ENCODE measurements around the gene FNDC3B.
A peak's percentile ranks its signal among the peaks of the same experiment; 100 is the strongest.

FNDC3B gene

DNA sequence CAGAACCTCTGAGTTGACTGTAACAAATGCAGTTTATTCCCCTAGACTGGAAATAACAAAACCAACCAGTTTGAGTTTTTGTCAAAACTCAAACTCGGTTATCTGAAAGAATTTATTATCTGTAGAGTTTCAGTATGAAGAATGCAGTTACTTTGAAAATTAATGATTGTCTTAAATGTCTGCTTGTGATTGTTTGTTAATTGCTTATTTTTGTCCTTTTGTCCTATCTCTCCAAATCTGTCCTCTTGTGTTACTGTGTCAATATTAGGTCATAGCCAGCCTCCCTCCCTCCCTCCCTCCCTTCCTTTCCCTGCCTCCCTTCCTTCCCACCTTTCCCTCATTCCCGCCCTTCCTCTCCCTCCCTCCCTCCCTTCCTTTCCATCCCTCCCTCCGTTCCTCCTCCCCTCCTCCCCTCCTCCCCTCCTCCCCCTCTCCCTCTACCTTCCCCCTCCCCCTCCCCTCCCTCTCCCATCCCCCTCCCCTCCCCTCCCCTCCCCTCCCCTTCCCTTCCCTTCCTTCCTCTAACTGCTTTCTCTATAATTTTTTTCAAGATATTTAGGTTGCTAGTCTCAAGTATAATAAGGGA lies 153.5 kb downstream of the FNDC3B start:
- Histone ChIP-seq H3K9me3 (ENCODE audit: control insufficient read depth, insufficient read depth, low read depth, low read length) (no peaks in the 10 kb centered on the region), H3K4me1 (ENCODE audit: control insufficient read depth, insufficient read depth, low read length) (0 out of 2 replicates have a peak, but pooled peaks cover 4% of the 10 kb centered on the region), H3K27ac (ENCODE audit: extremely low read depth, low read depth, low read length) (no peak overlapping the region), H3K36me3 (ENCODE audit: control insufficient read depth in 2 of 2, insufficient read depth in 1 of 2, low read length in 2 of 2) (no peaks in the 10 kb centered on the region), H3K4me3 (ENCODE audit: low read depth, low read length) (no peak overlapping the region)
- ChIA-PET CTCF (no interaction called here), POLR2A (no interaction called here)
- TF ChIP-seq, protein P1, sequence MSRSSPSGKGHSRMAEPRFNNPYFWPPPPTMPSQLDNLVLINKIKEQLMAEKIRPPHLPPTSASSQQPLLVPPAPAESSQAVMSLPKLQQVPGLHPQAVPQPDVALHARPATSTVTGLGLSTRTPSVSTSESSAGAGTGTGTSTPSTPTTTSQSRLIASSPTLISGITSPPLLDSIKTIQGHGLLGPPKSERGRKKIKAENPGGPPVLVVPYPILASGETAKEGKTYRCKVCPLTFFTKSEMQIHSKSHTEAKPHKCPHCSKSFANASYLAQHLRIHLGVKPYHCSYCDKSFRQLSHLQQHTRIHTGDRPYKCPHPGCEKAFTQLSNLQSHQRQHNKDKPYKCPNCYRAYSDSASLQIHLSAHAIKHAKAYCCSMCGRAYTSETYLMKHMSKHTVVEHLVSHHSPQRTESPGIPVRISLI (tag by site-specific recombination; IDR thresholded peaks at IDR 0.05) = no peak
- TF ChIP-seq SP7 (tag by site-specific recombination; IDR thresholded peaks at IDR 0.05) (peak; percentile 29; the same call in 1 of the 2 replicates), FEZF1 (tag by site-specific recombination; IDR thresholded peaks at IDR 0.05) (peak; percentile 63), WT1 (tag by site-specific recombination; IDR thresholded peaks at IDR 0.05) (peak; percentile 95), ZNF239 (tag by site-specific recombination; IDR thresholded peaks at IDR 0.05) (no peak), ZNF843 (tag by site-specific recombination; IDR thresholded peaks at IDR 0.05) (peak; percentile 72), ZNF629 (tag by site-specific recombination; IDR thresholded peaks at IDR 0.05) (peak; percentile 74), ZSCAN23 (tag by site-specific recombination; IDR thresholded peaks at IDR 0.05) (no peak), KLF8 (tag by site-specific recombination; IDR thresholded peaks at IDR 0.05) (0 out of 2 replicates have a peak, but pooled peaks have one; percentile 20), ZNF654 (tag by site-specific recombination; IDR thresholded peaks at IDR 0.05; ENCODE audit: low read depth) (no peak), ZNF658 (tag by site-specific recombination; IDR thresholded peaks at IDR 0.05) (no peak), ZNF76 (tag by site-specific recombination; IDR thresholded peaks at IDR 0.05; ENCODE audit: borderline replicate concordance, low read depth) (no peak), ZBTB20 (tag by site-specific recombination; IDR thresholded peaks at IDR 0.05) (no peak)
- TF ChIP-seq, protein P2, sequence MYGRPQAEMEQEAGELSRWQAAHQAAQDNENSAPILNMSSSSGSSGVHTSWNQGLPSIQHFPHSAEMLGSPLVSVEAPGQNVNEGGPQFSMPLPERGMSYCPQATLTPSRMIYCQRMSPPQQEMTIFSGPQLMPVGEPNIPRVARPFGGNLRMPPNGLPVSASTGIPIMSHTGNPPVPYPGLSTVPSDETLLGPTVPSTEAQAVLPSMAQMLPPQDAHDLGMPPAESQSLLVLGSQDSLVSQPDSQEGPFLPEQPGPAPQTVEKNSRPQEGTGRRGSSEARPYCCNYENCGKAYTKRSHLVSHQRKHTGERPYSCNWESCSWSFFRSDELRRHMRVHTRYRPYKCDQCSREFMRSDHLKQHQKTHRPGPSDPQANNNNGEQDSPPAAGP (tag by site-specific recombination; IDR thresholded peaks at IDR 0.05) = peak; percentile 90
- TF ChIP-seq, protein P3, sequence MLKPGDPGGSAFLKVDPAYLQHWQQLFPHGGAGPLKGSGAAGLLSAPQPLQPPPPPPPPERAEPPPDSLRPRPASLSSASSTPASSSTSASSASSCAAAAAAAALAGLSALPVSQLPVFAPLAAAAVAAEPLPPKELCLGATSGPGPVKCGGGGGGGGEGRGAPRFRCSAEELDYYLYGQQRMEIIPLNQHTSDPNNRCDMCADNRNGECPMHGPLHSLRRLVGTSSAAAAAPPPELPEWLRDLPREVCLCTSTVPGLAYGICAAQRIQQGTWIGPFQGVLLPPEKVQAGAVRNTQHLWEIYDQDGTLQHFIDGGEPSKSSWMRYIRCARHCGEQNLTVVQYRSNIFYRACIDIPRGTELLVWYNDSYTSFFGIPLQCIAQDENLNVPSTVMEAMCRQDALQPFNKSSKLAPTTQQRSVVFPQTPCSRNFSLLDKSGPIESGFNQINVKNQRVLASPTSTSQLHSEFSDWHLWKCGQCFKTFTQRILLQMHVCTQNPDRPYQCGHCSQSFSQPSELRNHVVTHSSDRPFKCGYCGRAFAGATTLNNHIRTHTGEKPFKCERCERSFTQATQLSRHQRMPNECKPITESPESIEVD (tag by site-specific recombination; IDR thresholded peaks at IDR 0.05) = peak; percentile 96
- TF ChIP-seq, protein P4, sequence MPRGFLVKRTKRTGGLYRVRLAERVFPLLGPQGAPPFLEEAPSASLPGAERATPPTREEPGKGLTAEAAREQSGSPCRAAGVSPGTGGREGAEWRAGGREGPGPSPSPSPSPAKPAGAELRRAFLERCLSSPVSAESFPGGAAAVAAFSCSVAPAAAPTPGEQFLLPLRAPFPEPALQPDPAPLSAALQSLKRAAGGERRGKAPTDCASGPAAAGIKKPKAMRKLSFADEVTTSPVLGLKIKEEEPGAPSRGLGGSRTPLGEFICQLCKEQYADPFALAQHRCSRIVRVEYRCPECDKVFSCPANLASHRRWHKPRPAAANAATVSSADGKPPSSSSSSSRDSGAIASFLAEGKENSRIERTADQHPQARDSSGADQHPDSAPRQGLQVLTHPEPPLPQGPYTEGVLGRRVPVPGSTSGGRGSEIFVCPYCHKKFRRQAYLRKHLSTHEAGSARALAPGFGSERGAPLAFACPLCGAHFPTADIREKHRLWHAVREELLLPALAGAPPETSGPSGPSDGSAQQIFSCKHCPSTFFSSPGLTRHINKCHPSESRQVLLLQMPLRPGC (tag by site-specific recombination; IDR thresholded peaks at IDR 0.05) = peak; percentile 79; the same call in 1 of the 2 replicates
- TF ChIP-seq, protein P5, sequence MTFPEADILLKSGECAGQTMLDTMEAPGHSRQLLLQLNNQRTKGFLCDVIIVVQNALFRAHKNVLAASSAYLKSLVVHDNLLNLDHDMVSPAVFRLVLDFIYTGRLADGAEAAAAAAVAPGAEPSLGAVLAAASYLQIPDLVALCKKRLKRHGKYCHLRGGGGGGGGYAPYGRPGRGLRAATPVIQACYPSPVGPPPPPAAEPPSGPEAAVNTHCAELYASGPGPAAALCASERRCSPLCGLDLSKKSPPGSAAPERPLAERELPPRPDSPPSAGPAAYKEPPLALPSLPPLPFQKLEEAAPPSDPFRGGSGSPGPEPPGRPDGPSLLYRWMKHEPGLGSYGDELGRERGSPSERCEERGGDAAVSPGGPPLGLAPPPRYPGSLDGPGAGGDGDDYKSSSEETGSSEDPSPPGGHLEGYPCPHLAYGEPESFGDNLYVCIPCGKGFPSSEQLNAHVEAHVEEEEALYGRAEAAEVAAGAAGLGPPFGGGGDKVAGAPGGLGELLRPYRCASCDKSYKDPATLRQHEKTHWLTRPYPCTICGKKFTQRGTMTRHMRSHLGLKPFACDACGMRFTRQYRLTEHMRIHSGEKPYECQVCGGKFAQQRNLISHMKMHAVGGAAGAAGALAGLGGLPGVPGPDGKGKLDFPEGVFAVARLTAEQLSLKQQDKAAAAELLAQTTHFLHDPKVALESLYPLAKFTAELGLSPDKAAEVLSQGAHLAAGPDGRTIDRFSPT (tag by site-specific recombination; IDR thresholded peaks at IDR 0.05) = peak; percentile 52; the same call in 1 of the 2 replicates
- TF ChIP-seq, protein P6, sequence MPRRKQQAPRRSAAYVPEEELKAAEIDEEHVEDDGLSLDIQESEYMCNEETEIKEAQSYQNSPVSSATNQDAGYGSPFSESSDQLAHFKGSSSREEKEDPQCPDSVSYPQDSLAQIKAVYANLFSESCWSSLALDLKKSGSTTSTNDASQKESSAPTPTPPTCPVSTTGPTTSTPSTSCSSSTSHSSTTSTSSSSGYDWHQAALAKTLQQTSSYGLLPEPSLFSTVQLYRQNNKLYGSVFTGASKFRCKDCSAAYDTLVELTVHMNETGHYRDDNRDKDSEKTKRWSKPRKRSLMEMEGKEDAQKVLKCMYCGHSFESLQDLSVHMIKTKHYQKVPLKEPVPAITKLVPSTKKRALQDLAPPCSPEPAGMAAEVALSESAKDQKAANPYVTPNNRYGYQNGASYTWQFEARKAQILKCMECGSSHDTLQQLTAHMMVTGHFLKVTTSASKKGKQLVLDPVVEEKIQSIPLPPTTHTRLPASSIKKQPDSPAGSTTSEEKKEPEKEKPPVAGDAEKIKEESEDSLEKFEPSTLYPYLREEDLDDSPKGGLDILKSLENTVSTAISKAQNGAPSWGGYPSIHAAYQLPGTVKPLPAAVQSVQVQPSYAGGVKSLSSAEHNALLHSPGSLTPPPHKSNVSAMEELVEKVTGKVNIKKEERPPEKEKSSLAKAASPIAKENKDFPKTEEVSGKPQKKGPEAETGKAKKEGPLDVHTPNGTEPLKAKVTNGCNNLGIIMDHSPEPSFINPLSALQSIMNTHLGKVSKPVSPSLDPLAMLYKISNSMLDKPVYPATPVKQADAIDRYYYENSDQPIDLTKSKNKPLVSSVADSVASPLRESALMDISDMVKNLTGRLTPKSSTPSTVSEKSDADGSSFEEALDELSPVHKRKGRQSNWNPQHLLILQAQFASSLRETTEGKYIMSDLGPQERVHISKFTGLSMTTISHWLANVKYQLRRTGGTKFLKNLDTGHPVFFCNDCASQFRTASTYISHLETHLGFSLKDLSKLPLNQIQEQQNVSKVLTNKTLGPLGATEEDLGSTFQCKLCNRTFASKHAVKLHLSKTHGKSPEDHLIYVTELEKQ (tag by site-specific recombination; IDR thresholded peaks at IDR 0.05; ENCODE audit: borderline replicate concordance) = peak; percentile 58; the same call in 1 of the 2 replicates
- TF ChIP-seq, protein P7, sequence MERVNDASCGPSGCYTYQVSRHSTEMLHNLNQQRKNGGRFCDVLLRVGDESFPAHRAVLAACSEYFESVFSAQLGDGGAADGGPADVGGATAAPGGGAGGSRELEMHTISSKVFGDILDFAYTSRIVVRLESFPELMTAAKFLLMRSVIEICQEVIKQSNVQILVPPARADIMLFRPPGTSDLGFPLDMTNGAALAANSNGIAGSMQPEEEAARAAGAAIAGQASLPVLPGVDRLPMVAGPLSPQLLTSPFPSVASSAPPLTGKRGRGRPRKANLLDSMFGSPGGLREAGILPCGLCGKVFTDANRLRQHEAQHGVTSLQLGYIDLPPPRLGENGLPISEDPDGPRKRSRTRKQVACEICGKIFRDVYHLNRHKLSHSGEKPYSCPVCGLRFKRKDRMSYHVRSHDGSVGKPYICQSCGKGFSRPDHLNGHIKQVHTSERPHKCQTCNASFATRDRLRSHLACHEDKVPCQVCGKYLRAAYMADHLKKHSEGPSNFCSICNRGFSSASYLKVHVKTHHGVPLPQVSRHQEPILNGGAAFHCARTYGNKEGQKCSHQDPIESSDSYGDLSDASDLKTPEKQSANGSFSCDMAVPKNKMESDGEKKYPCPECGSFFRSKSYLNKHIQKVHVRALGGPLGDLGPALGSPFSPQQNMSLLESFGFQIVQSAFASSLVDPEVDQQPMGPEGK (tag by site-specific recombination; IDR thresholded peaks at IDR 0.05) = no peak
